GM12878 (cell line): Measurements from ENCODE around the gene ZCWPW2.

Experiments used
- BRCA1 ChIP-seq: IDR thresholded peaks from 2 replicates; pipeline ENCODE4 v1.6.1; 2011; ENCODE audit warnings: low read depth, low read length, improper control_type of control experiment
- CHD1 ChIP-seq: IDR thresholded peaks from 2 replicates; pipeline ENCODE4 v1.6.1; 2012; ENCODE audit warnings: low read depth, low read length, improper control_type of control experiment
- CTCF ChIP-seq, 3 experiments: IDR thresholded peaks in 2 of 3; conservative IDR thresholded peaks in 1 of 3; 2 replicates each; pipeline ENCODE4 v1.5.1; 2011; ENCODE audit warnings: low read depth in 3 of 3, low read length in 3 of 3, mild to moderate bottlenecking in 3 of 3, control low read depth in 2 of 3, moderate library complexity in 2 of 3, inconsistent platforms in 1 of 3, mixed read lengths in 1 of 3; ENCODE audit not compliant: control insufficient read depth in 2 of 3, insufficient read depth in 1 of 3; ENCODE audit errors: extremely low read depth in 1 of 3
- EZH2 ChIP-seq: IDR thresholded peaks from 2 replicates; pipeline ENCODE4 v1.6.1; 2012; ENCODE audit warnings: low read depth, mild to moderate bottlenecking, control low read depth, inconsistent platforms, low read length, borderline replicate concordance; ENCODE audit not compliant: control insufficient read depth
- MAX ChIP-seq: IDR thresholded peaks from 2 replicates; pipeline ENCODE4 v1.6.1; 2012; ENCODE audit warnings: low read depth, low read length, improper control_type of control experiment
- POLR2A ChIP-seq: IDR thresholded peaks from 2 replicates; pipeline ENCODE4 v1.6.1; 2011; ENCODE audit warnings: low read depth, mild to moderate bottlenecking, low read length
- POLR2AphosphoS2 ChIP-seq: IDR thresholded peaks from 2 replicates; pipeline ENCODE4 v1.6.1; 2011; ENCODE audit warnings: low read depth, mild to moderate bottlenecking, low read length, improper control_type of control experiment, moderate library complexity
- POLR2AphosphoS5 ChIP-seq: IDR thresholded peaks from 2 replicates; pipeline ENCODE4 v1.6.1; 2011; ENCODE audit warnings: mild to moderate bottlenecking, low read length, inconsistent platforms
- YY1 ChIP-seq: IDR thresholded peaks from 2 replicates; pipeline ENCODE4 v1.6.1; 2011; ENCODE audit warnings: low read depth, mild to moderate bottlenecking, low read length
- ZNF24 ChIP-seq: fragments of 450-650 bp; IDR thresholded peaks from 2 replicates; pipeline ENCODE4 v1.6.1; 2017; ENCODE audit warnings: antibody characterized with exemption, mild to moderate bottlenecking

GRCh38 chr3:28299705-28300104 lies 48.8 kb upstream of the ZCWPW2 start:
- no peak for TF ChIP-seq CTCF (IDR thresholded peaks at IDR 0.05 in 2 of 3, conservative IDR thresholded peaks at IDR 0.05 in 1 of 3; ENCODE audit: control insufficient read depth in 2 of 3, extremely low read depth in 1 of 3, insufficient read depth in 1 of 3, low read depth in 3 of 3, low read length in 3 of 3)
- no peak for TF ChIP-seq EZH2
- no peak for TF ChIP-seq CHD1
- no peak for TF ChIP-seq POLR2AphosphoS2
- TF ChIP-seq YY1 = no peak
- no peak for TF ChIP-seq MAX
- TF ChIP-seq POLR2A = no peak
- no peak for TF ChIP-seq BRCA1
- no peak for TF ChIP-seq ZNF24
- no peak for TF ChIP-seq POLR2AphosphoS5
